Suprapubic skin (tissue), 3 donors: ENCODE measurements around the gene DMXL1.

Experiments
- CTCF ChIP-seq, 2 donors: fragments of 200-600 bp in 1 of 2; fragments of 450-650 bp in 1 of 2; sonication (generic) in 1 of 2; IDR thresholded peaks; one replicate each; pipeline ENCODE4 v1.5.1; 2016 to 2019; ENCODE audit warnings: antibody characterized with exemption in 2 of 2, mild to moderate bottlenecking in 1 of 2, moderate library complexity in 1 of 2
- POLR2AphosphoS5 ChIP-seq, 3 donors: sonication (generic); formaldehyde crosslinking; IDR thresholded peaks; one replicate each; pipeline ENCODE4 v1.6.1; 2017; ENCODE audit warnings: antibody characterized with exemption in 3 of 3

- TF ChIP-seq POLR2AphosphoS5 (IDR thresholded peaks at IDR 0.05) = no peak
- no peak for TF ChIP-seq CTCF (IDR thresholded peaks at IDR 0.05)
Observed at GRCh38 chr5:119112151-119112550, 41.3 kb downstream of the DMXL1 start.
